ENCODE results near the gene ROCK2. TPM values are rescaled to one million over a fixed set of nuclear protein-coding genes. Genes with fewer than 3 reads are reported as not detected.

Gene ROCK2
- total and polyA plus RNA-seq, 2 of the 13 experiments (the other 11 are each of a cell fraction or from before 2014, with no cell fraction given): 38.1 to 119 TPM

DNA sequence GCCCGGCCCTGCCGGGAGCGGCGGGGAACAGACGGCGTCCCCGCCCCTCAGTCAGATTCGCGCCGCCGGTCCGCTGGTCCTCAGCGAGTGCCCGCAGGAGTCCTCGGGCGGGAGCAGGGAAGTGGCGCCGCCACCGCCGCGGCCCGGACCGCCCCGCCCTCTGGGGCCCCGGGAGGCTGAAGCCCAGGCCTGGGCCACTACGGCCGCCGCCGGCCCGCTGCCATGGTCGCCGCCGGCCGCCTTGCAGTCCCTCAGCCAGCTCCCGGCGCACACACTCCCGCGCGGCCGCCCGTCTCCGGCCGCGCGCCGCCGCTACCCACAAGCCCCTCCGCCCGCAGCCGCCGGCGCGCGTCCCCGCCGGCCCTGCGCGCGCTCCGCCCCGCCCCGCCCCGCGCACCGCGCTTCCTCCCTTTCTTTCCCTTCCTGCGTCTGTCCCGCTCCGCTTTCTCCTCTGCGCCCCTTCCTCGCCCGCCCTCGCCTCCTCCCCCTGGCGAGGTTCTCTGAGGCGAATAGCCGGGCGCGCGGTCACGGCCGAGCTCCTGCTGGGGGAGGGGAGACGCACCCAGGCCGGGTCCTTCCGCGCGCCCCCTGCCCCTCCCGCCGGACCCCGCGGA, at the start of gene ROCK2 (continued):
- TF ChIP-seq, protein P1, sequence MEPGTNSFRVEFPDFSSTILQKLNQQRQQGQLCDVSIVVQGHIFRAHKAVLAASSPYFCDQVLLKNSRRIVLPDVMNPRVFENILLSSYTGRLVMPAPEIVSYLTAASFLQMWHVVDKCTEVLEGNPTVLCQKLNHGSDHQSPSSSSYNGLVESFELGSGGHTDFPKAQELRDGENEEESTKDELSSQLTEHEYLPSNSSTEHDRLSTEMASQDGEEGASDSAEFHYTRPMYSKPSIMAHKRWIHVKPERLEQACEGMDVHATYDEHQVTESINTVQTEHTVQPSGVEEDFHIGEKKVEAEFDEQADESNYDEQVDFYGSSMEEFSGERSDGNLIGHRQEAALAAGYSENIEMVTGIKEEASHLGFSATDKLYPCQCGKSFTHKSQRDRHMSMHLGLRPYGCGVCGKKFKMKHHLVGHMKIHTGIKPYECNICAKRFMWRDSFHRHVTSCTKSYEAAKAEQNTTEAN (CRISPR knock-in tag; conservative IDR thresholded peaks at IDR 0.05): no peak; the same call in 1 of the 2 replicates
- TF ChIP-seq ISX (CRISPR knock-in tag; conservative IDR thresholded peaks at IDR 0.05) (no peak), NONO (IDR thresholded peaks at IDR 0.05) (no peak), NONO (CRISPR knock-in tag; conservative IDR thresholded peaks at IDR 0.05) (peak; percentile 92), ATAD3A (CRISPR knock-in tag; IDR thresholded peaks at IDR 0.05) (no peak), ZSCAN31 (CRISPR knock-in tag; IDR thresholded peaks at IDR 0.05; ENCODE audit: low read depth) (peak; percentile 92; the same call in 1 of the 2 replicates), ZNF547 (CRISPR knock-in tag; IDR thresholded peaks at IDR 0.05) (no peak), REPIN1 (CRISPR knock-in tag; IDR thresholded peaks at IDR 0.05; ENCODE audit: borderline replicate concordance, low read depth) (peak; percentile 59; the same call in 1 of the 2 replicates), RXRB (CRISPR knock-in tag; IDR thresholded peaks at IDR 0.05; ENCODE audit: borderline replicate concordance) (peak; percentile 82; the same call in 1 of the 2 replicates), SRSF4 (IDR thresholded peaks at IDR 0.05; ENCODE audit: low read depth, low read length, poor library complexity, severe bottlenecking) (peak; percentile 76), FOXK1 (CRISPR knock-in tag; IDR thresholded peaks at IDR 0.05; ENCODE audit: borderline replicate concordance, low read depth) (0 out of 2 replicates have a peak, but pooled peaks have one; percentile 12), SMAD1 (CRISPR knock-in tag; IDR thresholded peaks at IDR 0.05; ENCODE audit: borderline replicate concordance, low read depth) (0 out of 2 replicates have a peak, but pooled peaks have one; percentile 61)
- TF ChIP-seq, protein P2, sequence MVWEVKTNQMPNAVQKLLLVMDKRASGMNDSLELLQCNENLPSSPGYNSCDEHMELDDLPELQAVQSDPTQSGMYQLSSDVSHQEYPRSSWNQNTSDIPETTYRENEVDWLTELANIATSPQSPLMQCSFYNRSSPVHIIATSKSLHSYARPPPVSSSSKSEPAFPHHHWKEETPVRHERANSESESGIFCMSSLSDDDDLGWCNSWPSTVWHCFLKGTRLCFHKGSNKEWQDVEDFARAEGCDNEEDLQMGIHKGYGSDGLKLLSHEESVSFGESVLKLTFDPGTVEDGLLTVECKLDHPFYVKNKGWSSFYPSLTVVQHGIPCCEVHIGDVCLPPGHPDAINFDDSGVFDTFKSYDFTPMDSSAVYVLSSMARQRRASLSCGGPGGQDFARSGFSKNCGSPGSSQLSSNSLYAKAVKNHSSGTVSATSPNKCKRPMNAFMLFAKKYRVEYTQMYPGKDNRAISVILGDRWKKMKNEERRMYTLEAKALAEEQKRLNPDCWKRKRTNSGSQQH (CRISPR knock-in tag; IDR thresholded peaks at IDR 0.05; ENCODE audit: low read depth): peak; percentile 51
- TF ChIP-seq, protein P3, sequence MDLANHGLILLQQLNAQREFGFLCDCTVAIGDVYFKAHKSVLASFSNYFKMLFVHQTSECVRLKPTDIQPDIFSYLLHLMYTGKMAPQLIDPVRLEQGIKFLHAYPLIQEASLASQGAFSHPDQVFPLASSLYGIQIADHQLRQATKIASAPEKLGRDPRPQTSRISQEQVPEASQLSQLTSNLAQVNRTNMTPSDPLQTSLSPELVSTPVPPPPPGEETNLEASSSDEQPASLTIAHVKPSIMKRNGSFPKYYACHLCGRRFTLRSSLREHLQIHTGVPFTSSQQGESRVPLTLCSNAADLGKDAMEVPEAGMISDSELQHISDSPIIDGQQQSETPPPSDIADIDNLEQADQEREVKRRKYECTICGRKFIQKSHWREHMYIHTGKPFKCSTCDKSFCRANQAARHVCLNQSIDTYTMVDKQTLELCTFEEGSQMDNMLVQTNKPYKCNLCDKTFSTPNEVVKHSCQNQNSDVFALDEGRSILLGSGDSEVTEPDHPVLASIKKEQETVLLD (CRISPR knock-in tag; IDR thresholded peaks at IDR 0.05; ENCODE audit: low read depth): peak; percentile 91
- TF ChIP-seq, protein P4, sequence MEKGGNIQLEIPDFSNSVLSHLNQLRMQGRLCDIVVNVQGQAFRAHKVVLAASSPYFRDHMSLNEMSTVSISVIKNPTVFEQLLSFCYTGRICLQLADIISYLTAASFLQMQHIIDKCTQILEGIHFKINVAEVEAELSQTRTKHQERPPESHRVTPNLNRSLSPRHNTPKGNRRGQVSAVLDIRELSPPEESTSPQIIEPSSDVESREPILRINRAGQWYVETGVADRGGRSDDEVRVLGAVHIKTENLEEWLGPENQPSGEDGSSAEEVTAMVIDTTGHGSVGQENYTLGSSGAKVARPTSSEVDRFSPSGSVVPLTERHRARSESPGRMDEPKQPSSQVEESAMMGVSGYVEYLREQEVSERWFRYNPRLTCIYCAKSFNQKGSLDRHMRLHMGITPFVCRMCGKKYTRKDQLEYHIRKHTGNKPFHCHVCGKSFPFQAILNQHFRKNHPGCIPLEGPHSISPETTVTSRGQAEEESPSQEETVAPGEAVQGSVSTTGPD (CRISPR knock-in tag; IDR thresholded peaks at IDR 0.05): no peak
- TF ChIP-seq, protein P5, sequence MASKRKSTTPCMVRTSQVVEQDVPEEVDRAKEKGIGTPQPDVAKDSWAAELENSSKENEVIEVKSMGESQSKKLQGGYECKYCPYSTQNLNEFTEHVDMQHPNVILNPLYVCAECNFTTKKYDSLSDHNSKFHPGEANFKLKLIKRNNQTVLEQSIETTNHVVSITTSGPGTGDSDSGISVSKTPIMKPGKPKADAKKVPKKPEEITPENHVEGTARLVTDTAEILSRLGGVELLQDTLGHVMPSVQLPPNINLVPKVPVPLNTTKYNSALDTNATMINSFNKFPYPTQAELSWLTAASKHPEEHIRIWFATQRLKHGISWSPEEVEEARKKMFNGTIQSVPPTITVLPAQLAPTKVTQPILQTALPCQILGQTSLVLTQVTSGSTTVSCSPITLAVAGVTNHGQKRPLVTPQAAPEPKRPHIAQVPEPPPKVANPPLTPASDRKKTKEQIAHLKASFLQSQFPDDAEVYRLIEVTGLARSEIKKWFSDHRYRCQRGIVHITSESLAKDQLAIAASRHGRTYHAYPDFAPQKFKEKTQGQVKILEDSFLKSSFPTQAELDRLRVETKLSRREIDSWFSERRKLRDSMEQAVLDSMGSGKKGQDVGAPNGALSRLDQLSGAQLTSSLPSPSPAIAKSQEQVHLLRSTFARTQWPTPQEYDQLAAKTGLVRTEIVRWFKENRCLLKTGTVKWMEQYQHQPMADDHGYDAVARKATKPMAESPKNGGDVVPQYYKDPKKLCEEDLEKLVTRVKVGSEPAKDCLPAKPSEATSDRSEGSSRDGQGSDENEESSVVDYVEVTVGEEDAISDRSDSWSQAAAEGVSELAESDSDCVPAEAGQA (IDR thresholded peaks at IDR 0.05; ENCODE audit: low read depth): no peak
- TF ChIP-seq, protein P5 (CRISPR knock-in tag; IDR thresholded peaks at IDR 0.05; ENCODE audit: borderline replicate concordance): no peak

Measured in HepG2 (cell line).